Activated naive CD4-positive, alpha-beta T cell treated with anti-CD3 and anti-CD28 coated beads, Interleukin-2, amount 10 ng/mL, durations not matched to agents 7 days and 5 days (primary cell): ENCODE results near the gene PCDHB16.
"Not testable (repeated sequence)": the region's sequence is repeated elsewhere in the genome, so short reads cannot be mapped to it uniquely, and the experiment has no call there.

ENCODE experiments used
- CTCF ChIA-PET: fragments of 350-600 bp; sonication (Branson Sonifier 250); formaldehyde crosslinking; loops from one replicate; lab custom pipeline; 2021; ENCODE audit warnings: antibody characterized with exemption; lab: Charles Lee
- DNase-seq: peaks from one replicate; pipeline ENCODE4 v3.0.0-alpha.2; 2020
- H3K27ac Mint-ChIP-seq: one replicate; pipeline ENCODE4 v1.8.0; 2021; ENCODE audit warnings: mild to moderate bottlenecking, moderate library complexity, mixed read lengths
- H3K27me3 Mint-ChIP-seq: one replicate; pipeline ENCODE4 v1.8.0; 2021; ENCODE audit warnings: mild to moderate bottlenecking, mixed read lengths
- H3K36me3 Mint-ChIP-seq: one replicate; pipeline ENCODE4 v1.8.0; 2021; ENCODE audit warnings: mixed read lengths
- H3K4me1 Mint-ChIP-seq: one replicate; pipeline ENCODE4 v1.8.0; 2021; ENCODE audit warnings: mixed read lengths
- H3K4me3 Mint-ChIP-seq: one replicate; pipeline ENCODE4 v1.8.0; 2021; ENCODE audit warnings: mild to moderate bottlenecking, moderate library complexity, mixed read lengths
- H3K9me3 Mint-ChIP-seq: one replicate; pipeline ENCODE4 v1.8.0; 2021; ENCODE audit warnings: mixed read lengths

Gene PCDHB16

GRCh38 chr5:141182248-141182647 lies at the start of gene PCDHB16:
Gene PCDHB16, plus strand, starts transcription at chr5:141182387. Its CDS starts 173 bp downstream, at chr5:141182560.
- no peaks in the 10 kb centered on the region for H3K4me1 Mint-ChIP-seq
- DNase-seq = no peak
- peaks cover 19% of the 10 kb centered on the region for H3K27me3 Mint-ChIP-seq
- peaks cover 6% of the 10 kb centered on the region for H3K36me3 Mint-ChIP-seq
- CTCF ChIA-PET = interaction anchor here (0.6 kb wide), 1 partner anchor 10 kb away, joined by 4 read pairs; the partner anchor contains the start of gene PCDHB10
- H3K4me3 Mint-ChIP-seq = no peak within 1 kb of the TSS
- H3K9me3 Mint-ChIP-seq = peaks cover 28% of the 10 kb centered on the region
- no peak within 1 kb of the TSS for H3K27ac Mint-ChIP-seq

GRCh38 chr5:141135030-141135717 lies 47.0 kb upstream of the PCDHB16 start, which contains the start of gene PCDHB5:
Gene PCDHB5, plus strand, starts transcription at chr5:141135206. Its CDS starts 229 bp downstream, at chr5:141135435.
- DNase-seq = no peak
- no peaks in the 10 kb centered on the region for H3K4me1 Mint-ChIP-seq
- H3K9me3 Mint-ChIP-seq = peaks cover 23% of the 10 kb centered on the region
- H3K27me3 Mint-ChIP-seq = no peaks in the 10 kb centered on the region
- H3K4me3 Mint-ChIP-seq = peak within 1 kb of the TSS; percentile 29
- no peaks in the 10 kb centered on the region for H3K36me3 Mint-ChIP-seq
- CTCF ChIA-PET = interaction anchor here (0.6 to 1.1 kb wide), 2 partner anchors 18 to 51 kb away, joined by 4 read pairs; no protein-coding TSS in a partner anchor
- no peak within 1 kb of the TSS for H3K27ac Mint-ChIP-seq

GRCh38 chr5:141135718-141136266 lies 46.4 kb upstream of the PCDHB16 start:
- H3K27me3 Mint-ChIP-seq = no peaks in the 10 kb centered on the region
- no peaks in the 10 kb centered on the region for H3K36me3 Mint-ChIP-seq
- CTCF ChIA-PET = interaction anchor here (1.1 kb wide), 1 partner anchor 52 kb away, joined by 4 read pairs; no protein-coding TSS in a partner anchor
- no peak overlapping the region for H3K4me3 Mint-ChIP-seq
- no peak for DNase-seq
- H3K9me3 Mint-ChIP-seq = peaks cover 23% of the 10 kb centered on the region
- H3K27ac Mint-ChIP-seq = no peak overlapping the region
- H3K4me1 Mint-ChIP-seq = no peaks in the 10 kb centered on the region

- H3K4me3 Mint-ChIP-seq, H3K27ac Mint-ChIP-seq, H3K4me1 Mint-ChIP-seq, DNase-seq, H3K36me3 Mint-ChIP-seq, CTCF ChIA-PET, H3K27me3 Mint-ChIP-seq: not testable (repeated sequence)
- H3K9me3 Mint-ChIP-seq = peaks cover 23% of the 10 kb centered on the region
Measured at GRCh38 chr5:141137346-141137745, 44.8 kb upstream of the PCDHB16 start.

GRCh38 chr5:141149812-141150211 lies 32.4 kb upstream of the PCDHB16 start, which contains the start of gene PCDHB6:
Gene PCDHB6, plus strand, starts transcription at chr5:141150057. Its CDS starts 201 bp downstream, at chr5:141150258.
- Mint-ChIP-seq H3K27ac (no peak within 1 kb of the TSS), H3K4me1 (no peaks in the 10 kb centered on the region), H3K4me3 (no peak within 1 kb of the TSS), H3K27me3 (peaks cover 24% of the 10 kb centered on the region), H3K9me3 (peaks cover 15% of the 10 kb centered on the region), H3K36me3 (peaks cover 5% of the 10 kb centered on the region)
- DNase-seq = no peak
- CTCF ChIA-PET = no interaction called here

- no peak for DNase-seq
- Mint-ChIP-seq H3K27ac (no peak overlapping the region), H3K9me3 (peaks cover 15% of the 10 kb centered on the region), H3K36me3 (peaks cover 5% of the 10 kb centered on the region), H3K4me1 (no peaks in the 10 kb centered on the region), H3K27me3 (peaks cover 24% of the 10 kb centered on the region), H3K4me3 (no peak overlapping the region)
- CTCF ChIA-PET = no interaction called here
Measured at GRCh38 chr5:141150224-141150992, 31.8 kb upstream of the PCDHB16 start.

- Mint-ChIP-seq H3K4me3 (no peak overlapping the region), H3K36me3 (peaks cover 5% of the 10 kb centered on the region), H3K4me1 (no peaks in the 10 kb centered on the region), H3K27me3 (peaks cover 24% of the 10 kb centered on the region), H3K27ac (no peak overlapping the region), H3K9me3 (peaks cover 16% of the 10 kb centered on the region)
- CTCF ChIA-PET = no interaction called here
- DNase-seq = no peak
Measured at GRCh38 chr5:141150993-141151325, 31.2 kb upstream of the PCDHB16 start.

GRCh38 chr5:141151632-141152031 lies 30.6 kb upstream of the PCDHB16 start:
- H3K27ac Mint-ChIP-seq, H3K4me1 Mint-ChIP-seq, DNase-seq, H3K36me3 Mint-ChIP-seq, H3K4me3 Mint-ChIP-seq, CTCF ChIA-PET: not testable (repeated sequence)
- Mint-ChIP-seq H3K27me3 (peaks cover 24% of the 10 kb centered on the region), H3K9me3 (peaks cover 18% of the 10 kb centered on the region)

- H3K4me3 Mint-ChIP-seq = not testable (repeated sequence)
Measured at GRCh38 chr5:141152096-141152495, 30.1 kb upstream of the PCDHB16 start.

GRCh38 chr5:141155540-141156374 lies 26.4 kb upstream of the PCDHB16 start:
- Mint-ChIP-seq H3K27me3 (peaks cover 21% of the 10 kb centered on the region), H3K4me3 (no peak overlapping the region), H3K4me1 (no peaks in the 10 kb centered on the region), H3K27ac (no peak overlapping the region), H3K9me3 (peaks cover 22% of the 10 kb centered on the region), H3K36me3 (peaks cover 5% of the 10 kb centered on the region)
- CTCF ChIA-PET = interaction anchor here (1.1 to 1.5 kb wide), 2 partner anchors 31 to 71 kb away, joined by 3 read pairs; partner anchors contain the start of gene PCDHB9
- DNase-seq = no peak

More at GRCh38 chr5:141152096-141152495, 30.1 kb upstream of the PCDHB16 start:
- Mint-ChIP-seq H3K27me3 (peaks cover 25% of the 10 kb centered on the region), H3K9me3 (peaks cover 21% of the 10 kb centered on the region), H3K27ac (peak overlapping the region; percentile 37)
- H3K4me1 Mint-ChIP-seq, H3K36me3 Mint-ChIP-seq, DNase-seq, CTCF ChIA-PET: not testable (repeated sequence)

GRCh38 chr5:141157356-141157755 lies 24.8 kb upstream of the PCDHB16 start:
- H3K27ac Mint-ChIP-seq, DNase-seq, H3K27me3 Mint-ChIP-seq, H3K36me3 Mint-ChIP-seq, H3K4me3 Mint-ChIP-seq, H3K4me1 Mint-ChIP-seq, CTCF ChIA-PET: not testable (repeated sequence)
- peaks cover 17% of the 10 kb centered on the region for H3K9me3 Mint-ChIP-seq

GRCh38 chr5:141157901-141158300 lies 24.3 kb upstream of the PCDHB16 start:
- peaks cover 17% of the 10 kb centered on the region for H3K9me3 Mint-ChIP-seq
- CTCF ChIA-PET, DNase-seq, H3K4me1 Mint-ChIP-seq, H3K27ac Mint-ChIP-seq, H3K36me3 Mint-ChIP-seq, H3K4me3 Mint-ChIP-seq, H3K27me3 Mint-ChIP-seq: not testable (repeated sequence)

GRCh38 chr5:141172381-141173204 lies 9.6 kb upstream of the PCDHB16 start, which contains the start of gene PCDHB7:
Gene PCDHB7, plus strand, starts transcription at chr5:141172644. Its CDS starts 192 bp downstream, at chr5:141172836.
- no peak within 1 kb of the TSS for H3K27ac Mint-ChIP-seq
- CTCF ChIA-PET = no interaction called here
- H3K4me1 Mint-ChIP-seq = no peaks in the 10 kb centered on the region
- H3K9me3 Mint-ChIP-seq = peaks cover 13% of the 10 kb centered on the region
- peaks cover 13% of the 10 kb centered on the region for H3K27me3 Mint-ChIP-seq
- peak; percentile 38 for DNase-seq
- H3K4me3 Mint-ChIP-seq = no peak within 1 kb of the TSS
- H3K36me3 Mint-ChIP-seq = no peaks in the 10 kb centered on the region
